Kidney epithelial cell (primary cell): Measurements from ENCODE around the gene ST7L. TPM values are rescaled to one million over a fixed set of nuclear protein-coding genes. Genes with fewer than 3 reads are reported as not detected.

Experiments used
- DNase-seq: peaks from one replicate; pipeline ENCODE4 v3.0.0-alpha.2; 2010; ENCODE audit warnings: low read depth
- H3K27me3 ChIP-seq: 2 replicates; pipeline ENCODE4 v1.6.0; 2011; ENCODE audit warnings: low read length; ENCODE audit not compliant: control insufficient read depth, insufficient read depth
- H3K36me3 ChIP-seq: 2 replicates; pipeline ENCODE4 v1.5.1; 2011; ENCODE audit warnings: low read length; ENCODE audit not compliant: control insufficient read depth, insufficient read depth
- H3K4me3 ChIP-seq: 2 replicates; pipeline ENCODE4 v1.5.1; 2011; ENCODE audit warnings: low read depth, mild to moderate bottlenecking, control low read depth, low read length
- total RNA-seq: library from RNA; depleted of rRNA; stranded (reverse); fragments of >200 nt; gene quantifications from 2 replicates; pipeline ENCODE4 v1.2.3, GENCODE V29; 2015
- TF ChIP-seq, protein P1 (sequence below): IDR thresholded peaks from 2 replicates; pipeline ENCODE4 v1.5.1; 2011; ENCODE audit warnings: mild to moderate bottlenecking, moderate library complexity, low read length, control low read depth, inconsistent platforms; ENCODE audit not compliant: insufficient read depth, poor library complexity, severe bottlenecking

ST7L gene
- total RNA-seq, 1 donor from 2014 or later = 12.9 TPM

DNA sequence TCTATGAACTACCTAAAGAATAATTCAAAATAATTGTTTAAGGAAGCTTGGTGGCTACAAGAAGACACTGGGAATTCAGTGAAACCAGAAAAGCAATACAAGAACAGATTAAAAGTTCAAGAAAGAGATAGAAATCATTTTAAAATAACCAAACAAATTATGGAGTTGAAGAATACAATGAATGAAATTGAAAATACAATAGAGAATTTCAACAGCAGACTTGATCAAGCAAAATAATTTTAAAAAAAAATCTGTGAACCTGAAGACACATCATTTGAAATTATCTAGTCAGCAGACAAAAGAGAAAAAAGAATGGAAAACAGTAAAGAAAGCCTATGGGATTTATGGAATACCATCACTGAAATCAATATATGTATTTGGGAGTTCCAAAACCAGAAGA, 141.4 kb downstream of the ST7L start:
- H3K4me3 ChIP-seq = no peak overlapping the region
- no peak for DNase-seq
- no peaks in the 10 kb centered on the region for H3K27me3 ChIP-seq
- TF ChIP-seq, protein P1, sequence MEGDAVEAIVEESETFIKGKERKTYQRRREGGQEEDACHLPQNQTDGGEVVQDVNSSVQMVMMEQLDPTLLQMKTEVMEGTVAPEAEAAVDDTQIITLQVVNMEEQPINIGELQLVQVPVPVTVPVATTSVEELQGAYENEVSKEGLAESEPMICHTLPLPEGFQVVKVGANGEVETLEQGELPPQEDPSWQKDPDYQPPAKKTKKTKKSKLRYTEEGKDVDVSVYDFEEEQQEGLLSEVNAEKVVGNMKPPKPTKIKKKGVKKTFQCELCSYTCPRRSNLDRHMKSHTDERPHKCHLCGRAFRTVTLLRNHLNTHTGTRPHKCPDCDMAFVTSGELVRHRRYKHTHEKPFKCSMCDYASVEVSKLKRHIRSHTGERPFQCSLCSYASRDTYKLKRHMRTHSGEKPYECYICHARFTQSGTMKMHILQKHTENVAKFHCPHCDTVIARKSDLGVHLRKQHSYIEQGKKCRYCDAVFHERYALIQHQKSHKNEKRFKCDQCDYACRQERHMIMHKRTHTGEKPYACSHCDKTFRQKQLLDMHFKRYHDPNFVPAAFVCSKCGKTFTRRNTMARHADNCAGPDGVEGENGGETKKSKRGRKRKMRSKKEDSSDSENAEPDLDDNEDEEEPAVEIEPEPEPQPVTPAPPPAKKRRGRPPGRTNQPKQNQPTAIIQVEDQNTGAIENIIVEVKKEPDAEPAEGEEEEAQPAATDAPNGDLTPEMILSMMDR = no peak
- H3K36me3 ChIP-seq = no peaks in the 10 kb centered on the region

Other genes with a start within 250 kb of the ST7L start
- 44.0 and 45.9 TPM in 2 replicates for gene CTTNBP2NL, start 222.9 kb downstream of the ST7L start, total RNA-seq
- gene WNT2B, start 110.2 kb downstream of the ST7L start, total RNA-seq = 1.3 and 1.6 TPM in 2 replicates
- gene CAPZA1, start 691 bp upstream of the ST7L start, total RNA-seq = 181 and 193 TPM in 2 replicates
- 46.7 and 57.0 TPM in 2 replicates for gene MOV10, start 55.5 kb upstream of the ST7L start, total RNA-seq
- gene RHOC, start 88.0 kb upstream of the ST7L start, total RNA-seq = 634 and 639 TPM in 2 replicates
- 2.1 and 2.3 TPM in 2 replicates for gene PPM1J, start 96.2 kb upstream of the ST7L start, total RNA-seq